ENCODE measurements around the gene SAV1. TPM values are rescaled to one million over a fixed set of nuclear protein-coding genes. Genes with fewer than 3 reads are reported as not detected.

Gene SAV1
- total and polyA plus RNA-seq, 2 experiments from 2014 or later = 18.6 to 34.4 TPM

GRCh38 chr14:50659327-50659974 is 8.7 kb downstream of the SAV1 start:
- peaks cover 8% of the 10 kb centered on the region for H3K4me1 ChIP-seq (ENCODE audit: low read depth)
- no peak for TF ChIP-seq CTCF (IDR thresholded peaks at IDR 0.05; ENCODE audit: low read depth, low read length)
- no peak overlapping the region for H3K4me3 ChIP-seq
- H3K27me3 ChIP-seq = no peaks in the 10 kb centered on the region
- no peak for DNase-seq (ENCODE audit: low read depth in 1 of 2, low spot score in 1 of 2)
- H3K36me3 ChIP-seq = peaks cover 3% of the 10 kb centered on the region
- H3K9me3 ChIP-seq (ENCODE audit: low read depth) = no peaks in the 10 kb centered on the region
- H3K27ac ChIP-seq = no peak overlapping the region

- Histone ChIP-seq H3K4me3 (no peak overlapping the region), H3K27me3 (no peaks in the 10 kb centered on the region), H3K36me3 (peaks cover 3% of the 10 kb centered on the region), H3K9me3 (ENCODE audit: low read depth) (no peaks in the 10 kb centered on the region), H3K27ac (no peak overlapping the region), H3K4me1 (ENCODE audit: low read depth) (peaks cover 8% of the 10 kb centered on the region)
- no peak for TF ChIP-seq CTCF (IDR thresholded peaks at IDR 0.05; ENCODE audit: low read depth, low read length)
- peak in 1 of 2 donors; percentile 77 for DNase-seq (ENCODE audit: low read depth in 1 of 2, low spot score in 1 of 2)
Measured at GRCh38 chr14:50658203-50658602, 9.9 kb downstream of the SAV1 start.

- Histone ChIP-seq H3K9me3 (ENCODE audit: low read depth) (no peaks in the 10 kb centered on the region), H3K36me3 (peaks cover 3% of the 10 kb centered on the region), H3K4me1 (ENCODE audit: low read depth) (peaks cover 8% of the 10 kb centered on the region), H3K4me3 (no peak overlapping the region), H3K27me3 (no peaks in the 10 kb centered on the region), H3K27ac (no peak overlapping the region)
- DNase-seq (ENCODE audit: low read depth in 1 of 2, low spot score in 1 of 2) = no peak
- no peak for TF ChIP-seq CTCF (IDR thresholded peaks at IDR 0.05; ENCODE audit: low read depth, low read length)
Measured at GRCh38 chr14:50657753-50658152, 10.4 kb downstream of the SAV1 start.

- Histone ChIP-seq H3K9me3 (ENCODE audit: low read depth) (no peaks in the 10 kb centered on the region), H3K27ac (no peak overlapping the region), H3K36me3 (peaks cover 3% of the 10 kb centered on the region), H3K4me3 (no peak overlapping the region), H3K27me3 (no peaks in the 10 kb centered on the region), H3K4me1 (ENCODE audit: low read depth) (peaks cover 8% of the 10 kb centered on the region)
- no peak for DNase-seq (ENCODE audit: low read depth in 1 of 2, low spot score in 1 of 2)
- TF ChIP-seq CTCF (IDR thresholded peaks at IDR 0.05; ENCODE audit: low read depth, low read length) = no peak
Measured at GRCh38 chr14:50656776-50657175, 11.3 kb downstream of the SAV1 start.

- no peak for TF ChIP-seq CTCF (IDR thresholded peaks at IDR 0.05; ENCODE audit: low read depth, low read length)
- Histone ChIP-seq H3K36me3 (no peaks in the 10 kb centered on the region), H3K27me3 (no peaks in the 10 kb centered on the region), H3K4me3 (no peak overlapping the region), H3K27ac (no peak overlapping the region), H3K9me3 (ENCODE audit: low read depth) (no peaks in the 10 kb centered on the region), H3K4me1 (ENCODE audit: low read depth) (peaks cover 18% of the 10 kb centered on the region)
- DNase-seq (ENCODE audit: low read depth in 1 of 2, low spot score in 1 of 2) = no peak
Measured at GRCh38 chr14:50649691-50650090, 18.4 kb downstream of the SAV1 start.
